Hepatocyte (in vitro differentiated cells): Measurements from ENCODE around the gene KRTCAP3.

Experiments
- CTCF ChIP-seq: fragments of 200-600 bp; sonication (generic); IDR thresholded peaks from 2 replicates; pipeline ENCODE4 v1.5.1; 2016; ENCODE audit warnings: antibody characterized with exemption, mild to moderate bottlenecking; ENCODE audit not compliant: poor library complexity
- EZH2 ChIP-seq: fragments of 200-600 bp; sonication (generic); IDR thresholded peaks from 2 replicates; pipeline ENCODE4 v1.6.1; 2016; ENCODE audit warnings: antibody characterized with exemption, mild to moderate bottlenecking, borderline replicate concordance
- EZH2phosphoT487 ChIP-seq: fragments of 200-600 bp; sonication (generic); IDR thresholded peaks from one replicate; pipeline ENCODE4 v1.6.1; 2018; ENCODE audit warnings: antibody characterized with exemption, mild to moderate bottlenecking, low read depth, moderate library complexity; ENCODE audit not compliant: unreplicated experiment, severe bottlenecking

DNA sequence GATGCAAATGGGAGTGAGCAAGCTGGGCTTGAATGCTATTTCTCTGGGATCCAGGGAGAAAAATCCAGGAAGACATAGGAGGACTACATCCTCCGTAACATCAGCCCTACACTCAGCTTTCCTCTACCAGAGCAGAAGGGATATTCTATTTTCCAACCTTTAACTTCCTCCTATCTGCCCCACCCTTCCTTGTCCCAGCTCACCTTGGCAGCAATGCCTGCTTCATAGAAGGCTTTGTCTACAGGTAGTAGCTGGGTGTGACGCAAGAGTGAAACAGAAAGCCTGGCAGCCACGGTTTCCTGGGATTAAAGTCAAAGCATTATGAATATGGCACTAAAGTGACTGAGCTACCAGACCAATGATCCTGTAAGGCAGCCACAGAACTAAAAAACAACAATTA, 3.9 kb downstream of the KRTCAP3 start:
- TF ChIP-seq CTCF (no peak), EZH2 (no peak), EZH2phosphoT487 (no peak)
